ES-I3 (cell line): Measurements from ENCODE around the gene TTC7B.

Source experiments
- H3K36me3 ChIP-seq: 2 replicates; pipeline ENCODE4 v1.6.1; 2013; ENCODE audit warnings: mild to moderate bottlenecking, low read length, control low read depth, moderate library complexity; ENCODE audit not compliant: insufficient read depth
- H3K4me1 ChIP-seq: 2 replicates; pipeline ENCODE4 v1.6.1; 2013; ENCODE audit warnings: mild to moderate bottlenecking, control low read depth, low read length; ENCODE audit not compliant: insufficient read depth
- H3K9ac ChIP-seq: 2 replicates; pipeline ENCODE4 v1.6.1; 2013; ENCODE audit warnings: low read depth, mild to moderate bottlenecking, low read length, moderate library complexity
- H3K9me3 ChIP-seq: 2 replicates; pipeline ENCODE4 v1.6.1; 2013; ENCODE audit warnings: mild to moderate bottlenecking, low read length, moderate library complexity; ENCODE audit not compliant: control insufficient read depth, insufficient read depth

TTC7B gene

GRCh38 chr14:90818715-90819114, 2.5 kb upstream of the TTC7B start:
- Histone ChIP-seq H3K4me1 (no peaks in the 10 kb centered on the region; the same call in 1 of the 2 replicates), H3K36me3 (no peaks in the 10 kb centered on the region), H3K9ac (no peak overlapping the region), H3K9me3 (peaks cover 5% of the 10 kb centered on the region; the same call in 1 of the 2 replicates)

GRCh38 chr14:90816681-90817436, 629 bp upstream of the TTC7B start:
- Histone ChIP-seq H3K4me1 (no peaks in the 10 kb centered on the region; the same call in 1 of the 2 replicates), H3K36me3 (no peaks in the 10 kb centered on the region), H3K9me3 (no peaks in the 10 kb centered on the region), H3K9ac (no peak overlapping the region; the same call in 1 of the 2 replicates)

GRCh38 chr14:90815572-90815821, 733 bp downstream of the TTC7B start:
- Histone ChIP-seq H3K36me3 (no peaks in the 10 kb centered on the region), H3K4me1 (no peaks in the 10 kb centered on the region; the same call in 1 of the 2 replicates), H3K9ac (peak overlapping the region; percentile 61), H3K9me3 (no peaks in the 10 kb centered on the region)

- Histone ChIP-seq H3K36me3 (no peaks in the 10 kb centered on the region), H3K9ac (peak overlapping the region; percentile 61; the same call in 1 of the 2 replicates), H3K4me1 (no peaks in the 10 kb centered on the region; the same call in 1 of the 2 replicates), H3K9me3 (no peaks in the 10 kb centered on the region)
Observed at GRCh38 chr14:90814806-90815571, 1.2 kb downstream of the TTC7B start.

GRCh38 chr14:90813442-90813841, 2.8 kb downstream of the TTC7B start:
- no peaks in the 10 kb centered on the region for H3K36me3 ChIP-seq
- no peaks in the 10 kb centered on the region for H3K9me3 ChIP-seq
- no peak overlapping the region for H3K9ac ChIP-seq
- no peaks in the 10 kb centered on the region; the same call in 1 of the 2 replicates for H3K4me1 ChIP-seq

GRCh38 chr14:90812109-90812508, 4.1 kb downstream of the TTC7B start:
- Histone ChIP-seq H3K9me3 (no peaks in the 10 kb centered on the region), H3K36me3 (no peaks in the 10 kb centered on the region), H3K4me1 (no peaks in the 10 kb centered on the region; the same call in 1 of the 2 replicates), H3K9ac (no peak overlapping the region)

- H3K9me3 ChIP-seq: no peaks in the 10 kb centered on the region
- no peak overlapping the region for H3K9ac ChIP-seq
- H3K4me1 ChIP-seq: no peaks in the 10 kb centered on the region; the same call in 1 of the 2 replicates
Observed at GRCh38 chr14:90811641-90812040, 4.6 kb downstream of the TTC7B start.

GRCh38 chr14:90810806-90811205, 5.4 kb downstream of the TTC7B start:
- H3K9ac ChIP-seq: no peak overlapping the region
- H3K9me3 ChIP-seq: no peaks in the 10 kb centered on the region
- H3K36me3 ChIP-seq: no peaks in the 10 kb centered on the region
- H3K4me1 ChIP-seq: peaks cover 3% of the 10 kb centered on the region; the same call in 1 of the 2 replicates

More at GRCh38 chr14:90811641-90812040, 4.6 kb downstream of the TTC7B start:
- no peaks in the 10 kb centered on the region for H3K36me3 ChIP-seq

- H3K9me3 ChIP-seq: no peaks in the 10 kb centered on the region
- no peak overlapping the region for H3K9ac ChIP-seq
- H3K4me1 ChIP-seq: peaks cover 6% of the 10 kb centered on the region; the same call in 1 of the 2 replicates
- H3K36me3 ChIP-seq: no peaks in the 10 kb centered on the region
Observed at GRCh38 chr14:90809530-90810312, 6.5 kb downstream of the TTC7B start.

- Histone ChIP-seq H3K4me1 (peaks cover 10% of the 10 kb centered on the region; the same call in 1 of the 2 replicates), H3K9me3 (no peaks in the 10 kb centered on the region), H3K36me3 (no peaks in the 10 kb centered on the region), H3K9ac (no peak overlapping the region)
Observed at GRCh38 chr14:90808759-90809529, 7.3 kb downstream of the TTC7B start.

GRCh38 chr14:90807060-90807459, 9.2 kb downstream of the TTC7B start:
- Histone ChIP-seq H3K9me3 (no peaks in the 10 kb centered on the region), H3K36me3 (no peaks in the 10 kb centered on the region), H3K4me1 (peaks cover 10% of the 10 kb centered on the region; the same call in 1 of the 2 replicates), H3K9ac (no peak overlapping the region)

GRCh38 chr14:90805662-90806540, 10.3 kb downstream of the TTC7B start:
- no peaks in the 10 kb centered on the region for H3K9me3 ChIP-seq
- no peaks in the 10 kb centered on the region for H3K36me3 ChIP-seq
- H3K4me1 ChIP-seq: peaks cover 10% of the 10 kb centered on the region; the same call in 1 of the 2 replicates
- no peak overlapping the region for H3K9ac ChIP-seq

GRCh38 chr14:90805084-90805391, 11.2 kb downstream of the TTC7B start:
- no peak overlapping the region for H3K9ac ChIP-seq
- H3K36me3 ChIP-seq: no peaks in the 10 kb centered on the region
- no peaks in the 10 kb centered on the region for H3K9me3 ChIP-seq
- peaks cover 10% of the 10 kb centered on the region; the same call in 1 of the 2 replicates for H3K4me1 ChIP-seq
